RWPE1 (cell line): ENCODE results near the gene NPTX2.

Experiments
- CTCF ChIA-PET: fragments of 350-600 bp; sonication (Branson Sonifier 250); formaldehyde crosslinking; extraction: SDS; loops from one replicate; lab custom pipeline; 2021; lab: Yijun Ruan, JAX
- POLR2A ChIA-PET: fragments of 400-600 bp; formaldehyde crosslinking; extraction: SDS; loops from one replicate; lab custom pipeline; 2020; ENCODE audit warnings: antibody characterized with exemption; ENCODE audit not compliant: low non-redundant PET; lab: Yijun Ruan, JAX
- DNase-seq: peaks from one replicate; pipeline ENCODE4 v3.0.0; 2012; ENCODE audit warnings: low spot score
- H3K27ac ChIP-seq: fragments of 450-650 bp; 2 replicates; pipeline ENCODE4 v1.5.1; 2017
- TF ChIP-seq, protein P1 (sequence below): fragments of 450-650 bp; conservative IDR thresholded peaks from 2 replicates; pipeline ENCODE4 v1.5.1; 2017; ENCODE audit warnings: low read depth, mild to moderate bottlenecking

NPTX2 gene

GRCh38 chr7:98662289-98662688 lies 45.2 kb downstream of the NPTX2 start:
- TF ChIP-seq, protein P1, sequence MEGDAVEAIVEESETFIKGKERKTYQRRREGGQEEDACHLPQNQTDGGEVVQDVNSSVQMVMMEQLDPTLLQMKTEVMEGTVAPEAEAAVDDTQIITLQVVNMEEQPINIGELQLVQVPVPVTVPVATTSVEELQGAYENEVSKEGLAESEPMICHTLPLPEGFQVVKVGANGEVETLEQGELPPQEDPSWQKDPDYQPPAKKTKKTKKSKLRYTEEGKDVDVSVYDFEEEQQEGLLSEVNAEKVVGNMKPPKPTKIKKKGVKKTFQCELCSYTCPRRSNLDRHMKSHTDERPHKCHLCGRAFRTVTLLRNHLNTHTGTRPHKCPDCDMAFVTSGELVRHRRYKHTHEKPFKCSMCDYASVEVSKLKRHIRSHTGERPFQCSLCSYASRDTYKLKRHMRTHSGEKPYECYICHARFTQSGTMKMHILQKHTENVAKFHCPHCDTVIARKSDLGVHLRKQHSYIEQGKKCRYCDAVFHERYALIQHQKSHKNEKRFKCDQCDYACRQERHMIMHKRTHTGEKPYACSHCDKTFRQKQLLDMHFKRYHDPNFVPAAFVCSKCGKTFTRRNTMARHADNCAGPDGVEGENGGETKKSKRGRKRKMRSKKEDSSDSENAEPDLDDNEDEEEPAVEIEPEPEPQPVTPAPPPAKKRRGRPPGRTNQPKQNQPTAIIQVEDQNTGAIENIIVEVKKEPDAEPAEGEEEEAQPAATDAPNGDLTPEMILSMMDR: no peak
- no peak overlapping the region for H3K27ac ChIP-seq
- no peak for DNase-seq
- CTCF ChIA-PET: interaction anchor here (0.5 kb wide), 1 partner anchor 83 kb away, joined by 3 read pairs; no protein-coding TSS in a partner anchor
- POLR2A ChIA-PET: no interaction called here

DNA sequence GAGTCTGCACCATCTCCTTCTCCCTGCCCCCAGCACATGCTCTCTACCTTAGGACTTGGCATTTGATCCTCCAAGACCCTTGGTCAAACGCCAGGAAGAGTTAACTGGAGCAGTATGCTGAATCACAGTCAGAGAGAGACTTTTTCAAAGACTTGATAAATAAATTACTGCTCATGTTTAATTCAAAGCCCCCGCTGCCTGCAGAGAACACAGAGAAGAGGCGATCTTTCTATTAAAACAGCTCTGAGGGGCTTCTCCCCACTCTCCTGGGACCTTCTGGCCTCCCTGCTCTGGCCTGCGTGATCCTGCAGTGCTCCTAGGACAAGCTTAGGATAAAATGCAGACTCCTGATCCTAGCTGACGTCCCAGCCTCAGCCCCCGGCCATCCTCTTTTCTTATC lies 47.8 kb downstream of the NPTX2 start:
- DNase-seq: no peak
- TF ChIP-seq, protein P1: no peak
- ChIA-PET CTCF (interaction anchor here (0.7 kb wide), 1 partner anchor 20 kb away, joined by 5 read pairs; no protein-coding TSS in a partner anchor), POLR2A (no interaction called here)
- H3K27ac ChIP-seq: no peak overlapping the region

GRCh38 chr7:98668255-98668654 lies 51.2 kb downstream of the NPTX2 start:
- DNase-seq: no peak
- POLR2A ChIA-PET: no interaction called here
- TF ChIP-seq, protein P1: no peak
- no peak overlapping the region for H3K27ac ChIP-seq
- CTCF ChIA-PET: interaction anchor here (0.6 kb wide), 1 partner anchor 165 kb away, joined by 3 read pairs; no protein-coding TSS in a partner anchor

- DNase-seq: no peak
- POLR2A ChIA-PET: no interaction called here
- TF ChIP-seq, protein P1: no peak
- CTCF ChIA-PET: no interaction called here
- no peak overlapping the region for H3K27ac ChIP-seq
Observed at GRCh38 chr7:98669329-98670000, 52.4 kb downstream of the NPTX2 start.

DNA sequence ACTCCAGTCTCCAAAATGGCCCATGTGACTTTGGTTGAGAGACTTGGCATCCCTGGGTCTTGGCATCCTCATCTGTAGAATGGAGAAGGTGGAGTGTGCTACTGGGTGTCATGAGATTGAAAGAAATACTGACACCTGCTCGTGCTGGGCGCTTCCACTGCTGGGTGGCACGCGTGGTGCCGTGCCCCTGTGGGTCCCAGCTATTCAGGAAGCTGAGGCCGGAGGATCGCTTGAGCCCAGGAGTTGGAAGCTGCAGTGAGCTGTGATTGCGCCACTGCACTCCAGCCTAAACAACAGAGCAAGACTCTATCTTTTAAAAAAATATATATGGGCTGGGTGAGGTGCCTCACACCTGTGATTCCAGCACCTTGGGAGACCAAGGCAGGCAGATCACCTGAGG lies 53.1 kb downstream of the NPTX2 start:
- no peak for DNase-seq
- TF ChIP-seq, protein P1: no peak
- ChIA-PET CTCF (no interaction called here), POLR2A (no interaction called here)
- H3K27ac ChIP-seq: no peak overlapping the region

DNA sequence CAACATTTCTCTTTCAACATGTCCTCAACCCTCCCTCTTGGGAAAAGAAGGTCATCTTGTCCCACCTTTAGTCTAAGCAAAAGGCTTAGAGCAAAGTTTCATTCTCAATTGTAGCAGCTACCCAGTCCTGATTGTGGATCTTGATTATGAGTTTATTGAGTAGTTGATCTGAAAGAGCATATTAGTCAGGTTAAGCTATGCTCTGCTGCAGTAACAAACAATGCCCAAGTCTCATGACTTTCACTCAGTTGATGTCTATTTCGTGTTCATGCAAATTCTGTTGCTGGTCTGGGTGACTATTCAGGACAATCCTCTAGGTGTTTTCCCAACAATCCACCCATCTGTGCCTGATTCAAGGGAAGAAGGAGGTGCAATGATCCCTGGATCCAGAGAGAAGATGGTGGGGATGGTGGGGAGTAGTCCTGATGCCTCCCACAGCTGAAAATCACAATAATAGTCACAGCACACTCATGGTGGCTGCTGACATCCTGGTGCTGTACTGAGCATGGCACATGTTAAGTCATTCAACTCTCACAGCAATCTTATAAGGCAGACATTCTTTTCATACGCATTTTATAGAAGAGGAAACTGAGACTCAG lies 54.7 kb downstream of the NPTX2 start:
- POLR2A ChIA-PET: no interaction called here
- no peak overlapping the region for H3K27ac ChIP-seq
- no peak for DNase-seq
- CTCF ChIA-PET: no interaction called here
- TF ChIP-seq, protein P1: no peak
